GM23338 (cell line): ENCODE measurements around the gene VOPP1. TPM values are rescaled to one million over a fixed set of nuclear protein-coding genes. Genes with fewer than 3 reads are reported as not detected.

Source experiments
- ATAC-seq: fragments of 200-7000 bp; cut with Tn5 transposase; 3 replicates; pipeline ENCODE4 v1.9.1; 2020
- DNase-seq: peaks from one replicate; pipeline ENCODE4 v3.0.0-alpha.2; 2015; ENCODE audit warnings: low spot score
- H2AFZ ChIP-seq: fragments of 200-600 bp; sonication (generic); 2 replicates; pipeline ENCODE4 v1.8.0; 2016; ENCODE audit warnings: antibody characterized with exemption, mild to moderate bottlenecking, moderate library complexity
- H3F3A ChIP-seq: fragments of 200-600 bp; sonication (generic); replicated peaks from 2 replicates; pipeline ENCODE4 v1.8.0; 2017; ENCODE audit warnings: antibody characterized with exemption, mixed run types, low read depth
- H3K27ac ChIP-seq: fragments of 200-600 bp; sonication (generic); 2 replicates; pipeline ENCODE4 v1.6.1; 2016; ENCODE audit warnings: low read depth
- H3K27me3 ChIP-seq: fragments of 200-600 bp; sonication (generic); 2 replicates; pipeline ENCODE4 v1.8.0; 2016; ENCODE audit warnings: mild to moderate bottlenecking, mixed run types, moderate library complexity; ENCODE audit not compliant: insufficient read depth
- H3K36me3 ChIP-seq: fragments of 200-600 bp; sonication (generic); 2 replicates; pipeline ENCODE4 v1.8.0; 2016; ENCODE audit warnings: mild to moderate bottlenecking; ENCODE audit not compliant: insufficient read depth
- H3K4me1 ChIP-seq: fragments of 200-600 bp; sonication (generic); 2 replicates; pipeline ENCODE4 v1.8.0; 2016; ENCODE audit warnings: mild to moderate bottlenecking, moderate library complexity; ENCODE audit not compliant: insufficient read depth
- H3K4me2 ChIP-seq: fragments of 200-600 bp; sonication (generic); 2 replicates; pipeline ENCODE4 v1.7.1; 2017; ENCODE audit warnings: mixed run types
- H3K4me3 ChIP-seq: fragments of 200-600 bp; sonication (generic); 2 replicates; pipeline ENCODE4 v1.6.1; 2016; ENCODE audit warnings: mixed run types
- H3K79me2 ChIP-seq: fragments of 200-600 bp; sonication (generic); replicated peaks from 2 replicates; pipeline ENCODE4 v1.8.0; 2017; ENCODE audit warnings: mild to moderate bottlenecking; ENCODE audit not compliant: insufficient read depth
- H3K9me2 ChIP-seq: fragments of 200-600 bp; sonication (generic); 2 replicates; pipeline ENCODE4 v1.8.0; 2017; ENCODE audit not compliant: insufficient read depth
- H4K20me1 ChIP-seq: fragments of 200-600 bp; sonication (generic); replicated peaks from 2 replicates; pipeline ENCODE4 v1.8.0; 2017; ENCODE audit warnings: mild to moderate bottlenecking; ENCODE audit not compliant: insufficient read depth
- H3K27ac Mint-ChIP-seq: 2 replicates; pipeline ENCODE4 v1.8.0; 2020; ENCODE audit warnings: inconsistent platforms, mild to moderate bottlenecking, moderate library complexity, mixed read lengths
- H3K27me3 Mint-ChIP-seq: 3 replicates; pipeline ENCODE4 v1.8.0; 2022; ENCODE audit warnings: low read depth, mild to moderate bottlenecking, moderate library complexity, mixed read lengths, inconsistent platforms; ENCODE audit not compliant: insufficient read depth, poor library complexity
- H3K36me3 Mint-ChIP-seq: 3 replicates; pipeline ENCODE4 v1.8.0; 2021; ENCODE audit warnings: low read depth, mild to moderate bottlenecking, inconsistent platforms, moderate library complexity, mixed read lengths
- H3K4me1 Mint-ChIP-seq: 3 replicates; pipeline ENCODE4 v1.8.0; 2020; ENCODE audit warnings: mild to moderate bottlenecking, inconsistent platforms, mixed read lengths
- H3K4me3 Mint-ChIP-seq: 3 replicates; pipeline ENCODE4 v1.8.0; 2021; ENCODE audit warnings: moderate library complexity, mild to moderate bottlenecking, inconsistent platforms, mixed read lengths
- H3K9me3 Mint-ChIP-seq: 3 replicates; pipeline ENCODE4 v1.8.0; 2020; ENCODE audit warnings: moderate library complexity, mild to moderate bottlenecking, inconsistent platforms, mixed read lengths
- CREB1 ChIP-seq: fragments of 250-450 bp; sonication (Bioruptor Pico); IDR thresholded peaks from 2 replicates; pipeline ENCODE4 v1.5.0; 2020; ENCODE audit warnings: low read depth, mild to moderate bottlenecking, moderate library complexity
- EZH2 ChIP-seq: fragments of 200-600 bp; sonication (generic); IDR thresholded peaks from one replicate; pipeline ENCODE4 v1.8.0; 2017; ENCODE audit warnings: antibody characterized with exemption, mild to moderate bottlenecking, low read depth; ENCODE audit not compliant: unreplicated experiment
- EZH2phosphoT487 ChIP-seq: fragments of 200-600 bp; sonication (generic); IDR thresholded peaks from one replicate; pipeline ENCODE4 v1.8.1; 2018; ENCODE audit warnings: antibody characterized with exemption; ENCODE audit not compliant: unreplicated experiment
- JUNB ChIP-seq: IDR thresholded peaks from one replicate; pipeline ENCODE4 v1.6.1; 2016; ENCODE audit warnings: antibody characterized with exemption; ENCODE audit not compliant: unreplicated experiment
- NANOG ChIP-seq: IDR thresholded peaks from 2 replicates; pipeline ENCODE4 v1.6.1; 2016; ENCODE audit warnings: antibody characterized with exemption, borderline replicate concordance
- REST ChIP-seq: IDR thresholded peaks from one replicate; pipeline ENCODE4 v1.6.1; 2018; ENCODE audit warnings: antibody characterized with exemption; ENCODE audit not compliant: unreplicated experiment
- ZNF114 ChIP-seq: fragments of 250-450 bp; sonication (Bioruptor Pico); IDR thresholded peaks from 2 replicates; pipeline ENCODE4 v1.5.0; 2020; ENCODE audit warnings: mild to moderate bottlenecking, moderate library complexity
- ZNF331 ChIP-seq: fragments of 250-450 bp; sonication (Bioruptor Pico); IDR thresholded peaks from 2 replicates; pipeline ENCODE4 v1.5.0; 2020; ENCODE audit warnings: low read depth, mild to moderate bottlenecking, moderate library complexity
- polyA plus RNA-seq: library from polyadenylated mRNA; unstranded; fragments of >200 nt; fragmentation: Nextera tagmentation; extraction: Ambion mirVana; gene quantifications from 2 replicates; pipeline ENCODE4 v1.2.1, GENCODE V29; 2016
- total RNA-seq: library from RNA; depleted of rRNA; stranded (reverse); fragments of >200 nt; shearing (Covaris generic); gene quantifications from 2 replicates; pipeline ENCODE4 v1.2.3, GENCODE V29; 2014
- TF ChIP-seq, protein P1 (sequence below), 2 experiments: fragments of 200-600 bp in 1 of 2; sonication (generic) in 1 of 2; conservative IDR thresholded peaks; 2 replicates each; pipeline versions ENCODE4 v1.5.1 to v1.6.1; 2016 to 2017; ENCODE audit warnings: antibody characterized with exemption in 2 of 2, low read depth in 2 of 2, mild to moderate bottlenecking in 2 of 2, moderate library complexity in 1 of 2

The VOPP1 gene
- total and polyA plus RNA-seq, 2 experiments from 2014 or later, result 28.2 to 73.7 TPM

- no peak overlapping the region for H3K27ac ChIP-seq
- H3K27ac Mint-ChIP-seq, result no peak overlapping the region
- no peak for TF ChIP-seq REST
- TF ChIP-seq NANOG, result no peak
- TF ChIP-seq, protein P1, sequence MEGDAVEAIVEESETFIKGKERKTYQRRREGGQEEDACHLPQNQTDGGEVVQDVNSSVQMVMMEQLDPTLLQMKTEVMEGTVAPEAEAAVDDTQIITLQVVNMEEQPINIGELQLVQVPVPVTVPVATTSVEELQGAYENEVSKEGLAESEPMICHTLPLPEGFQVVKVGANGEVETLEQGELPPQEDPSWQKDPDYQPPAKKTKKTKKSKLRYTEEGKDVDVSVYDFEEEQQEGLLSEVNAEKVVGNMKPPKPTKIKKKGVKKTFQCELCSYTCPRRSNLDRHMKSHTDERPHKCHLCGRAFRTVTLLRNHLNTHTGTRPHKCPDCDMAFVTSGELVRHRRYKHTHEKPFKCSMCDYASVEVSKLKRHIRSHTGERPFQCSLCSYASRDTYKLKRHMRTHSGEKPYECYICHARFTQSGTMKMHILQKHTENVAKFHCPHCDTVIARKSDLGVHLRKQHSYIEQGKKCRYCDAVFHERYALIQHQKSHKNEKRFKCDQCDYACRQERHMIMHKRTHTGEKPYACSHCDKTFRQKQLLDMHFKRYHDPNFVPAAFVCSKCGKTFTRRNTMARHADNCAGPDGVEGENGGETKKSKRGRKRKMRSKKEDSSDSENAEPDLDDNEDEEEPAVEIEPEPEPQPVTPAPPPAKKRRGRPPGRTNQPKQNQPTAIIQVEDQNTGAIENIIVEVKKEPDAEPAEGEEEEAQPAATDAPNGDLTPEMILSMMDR (conservative IDR thresholded peaks at IDR 0.05; ENCODE audit: low read depth in 2 of 2), result no peak
- no peak for TF ChIP-seq EZH2
- no peak for TF ChIP-seq JUNB
- no peak for TF ChIP-seq CREB1 (CRISPR knock-in tag)
- no peak for TF ChIP-seq ZNF331 (CRISPR knock-in tag)
- no peaks in the 10 kb centered on the region for H3F3A ChIP-seq
- H4K20me1 ChIP-seq, result peaks cover 50% of the 10 kb centered on the region
- peaks cover 98% of the 10 kb centered on the region for H3K79me2 ChIP-seq
- H3K36me3 ChIP-seq, result no peaks in the 10 kb centered on the region
- no peak overlapping the region for H3K4me2 ChIP-seq
- H3K4me1 Mint-ChIP-seq, result peaks cover 67% of the 10 kb centered on the region
- H3K27me3 ChIP-seq, result no peaks in the 10 kb centered on the region
- H3K4me3 ChIP-seq, result no peak overlapping the region
- no peak for DNase-seq
- H3K36me3 Mint-ChIP-seq, result peaks cover 6% of the 10 kb centered on the region
- H3K4me3 Mint-ChIP-seq, result no peak overlapping the region
- no peak for ATAC-seq
- peaks cover 3% of the 10 kb centered on the region for H3K27me3 Mint-ChIP-seq
- peaks cover 75% of the 10 kb centered on the region for H3K4me1 ChIP-seq
- H2AFZ ChIP-seq, result no peak overlapping the region
- no peaks in the 10 kb centered on the region; the same call in 2 of the 3 replicates for H3K9me3 Mint-ChIP-seq
- peaks cover 5% of the 10 kb centered on the region; the same call in 1 of the 2 replicates for H3K9me2 ChIP-seq
These were observed 10.6 kb downstream of the VOPP1 start for GRCh38 chr7:55561690-55562089.

- Histone ChIP-seq H3K4me3 (no peak overlapping the region), H2AFZ (no peak overlapping the region), H3K36me3 (no peaks in the 10 kb centered on the region; the same call in 1 of the 2 replicates), H3K79me2 (peaks cover 96% of the 10 kb centered on the region), H3F3A (no peaks in the 10 kb centered on the region), H3K4me1 (peaks cover 75% of the 10 kb centered on the region), H3K27me3 (no peaks in the 10 kb centered on the region), H3K4me2 (0 out of 2 replicates have a peak overlapping the region, but pooled peaks have one; percentile 52), H4K20me1 (peaks cover 37% of the 10 kb centered on the region), H3K9me2 (peaks cover 5% of the 10 kb centered on the region; the same call in 1 of the 2 replicates), H3K27ac (0 out of 2 replicates have a peak overlapping the region, but pooled peaks have one; percentile 43)
- Mint-ChIP-seq H3K4me3 (no peak overlapping the region), H3K27me3 (peaks cover 7% of the 10 kb centered on the region), H3K36me3 (peaks cover 10% of the 10 kb centered on the region), H3K27ac (no peak overlapping the region), H3K4me1 (peaks cover 71% of the 10 kb centered on the region), H3K9me3 (no peaks in the 10 kb centered on the region; the same call in 2 of the 3 replicates)
- ATAC-seq (no peak), DNase-seq (no peak)
- TF ChIP-seq JUNB, result no peak
- TF ChIP-seq EZH2phosphoT487, result no peak
- no peak for TF ChIP-seq EZH2
- TF ChIP-seq NANOG, result no peak
- no peak for TF ChIP-seq ZNF114 (CRISPR knock-in tag)
These were observed 13.1 kb downstream of the VOPP1 start for GRCh38 chr7:55558962-55559920.
